GM21390 (cell line): ENCODE data around the gene ZNF775.

Source experiments
- ATAC-seq: cut with Tn5 transposase; IDR thresholded peaks from one replicate; pipeline ENCODE4 v1.9.1; 2021; ENCODE audit not compliant: unreplicated experiment

The ZNF775 gene

DNA sequence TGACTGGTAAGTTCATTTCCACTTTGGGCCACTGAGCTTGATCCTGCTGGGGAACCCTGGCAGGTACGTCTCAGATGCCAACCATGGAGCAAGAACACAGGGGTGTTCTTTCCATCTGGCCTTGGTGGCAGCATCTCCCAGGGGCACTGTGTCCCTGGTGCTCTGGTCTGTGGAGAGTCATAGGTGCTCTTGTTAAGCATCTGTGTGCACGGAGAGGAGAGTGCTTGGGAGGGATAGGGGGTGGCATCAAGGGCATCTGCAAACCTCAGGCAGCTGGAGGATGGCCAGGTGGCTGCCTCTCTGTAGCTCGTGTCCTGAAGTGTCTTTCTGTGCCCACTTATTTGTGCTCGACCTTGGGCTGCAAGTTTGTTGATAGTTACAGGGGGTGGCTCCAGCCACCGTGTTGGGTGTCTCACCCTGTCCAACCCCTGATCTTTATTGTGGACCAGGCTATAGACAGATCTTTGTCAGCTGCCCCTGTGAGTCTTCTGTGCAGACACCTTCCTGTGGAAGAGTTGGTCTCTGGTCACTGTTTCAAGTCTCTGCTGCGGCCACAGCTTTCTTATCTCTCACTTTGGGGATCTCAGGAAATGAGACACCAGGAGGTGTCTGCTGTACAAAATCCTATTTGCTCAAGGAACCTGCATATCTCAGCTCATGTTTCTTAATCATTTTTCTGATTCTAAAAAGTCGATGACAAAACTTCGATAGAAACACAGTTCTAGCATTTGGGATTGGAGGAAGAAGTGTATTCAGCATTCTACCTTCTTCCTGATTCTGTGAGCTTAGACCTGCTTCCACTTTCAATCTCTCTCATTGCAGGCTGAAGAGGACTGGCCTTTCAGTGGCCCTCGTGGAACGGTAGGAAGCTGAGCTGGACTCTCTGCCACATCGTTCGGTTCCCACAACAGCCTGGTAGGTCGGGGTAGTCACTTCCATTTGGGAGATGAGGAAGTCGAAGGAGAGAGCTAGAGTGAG, 54.1 kb downstream of the ZNF775 start:
- no peak for ATAC-seq

DNA sequence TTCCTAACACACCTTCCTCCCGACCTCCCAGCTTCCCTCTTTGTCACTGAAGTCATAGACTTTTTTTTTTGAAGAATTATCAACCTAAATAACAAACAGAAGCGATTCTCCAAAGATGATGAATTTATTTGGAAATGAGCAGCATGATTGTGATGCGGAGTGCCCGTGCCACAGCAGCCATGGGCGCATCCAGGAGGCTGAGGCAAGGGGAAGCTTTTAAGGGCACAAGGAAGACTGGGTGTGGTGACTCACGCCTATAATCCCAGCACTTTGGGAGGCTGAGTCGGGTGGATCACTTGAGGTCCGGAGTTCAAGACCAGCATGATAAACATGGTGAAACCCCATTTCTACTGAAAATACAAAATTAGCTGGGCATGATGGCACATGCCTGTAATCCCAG, 55.1 kb downstream of the ZNF775 start:
- no peak for ATAC-seq

DNA sequence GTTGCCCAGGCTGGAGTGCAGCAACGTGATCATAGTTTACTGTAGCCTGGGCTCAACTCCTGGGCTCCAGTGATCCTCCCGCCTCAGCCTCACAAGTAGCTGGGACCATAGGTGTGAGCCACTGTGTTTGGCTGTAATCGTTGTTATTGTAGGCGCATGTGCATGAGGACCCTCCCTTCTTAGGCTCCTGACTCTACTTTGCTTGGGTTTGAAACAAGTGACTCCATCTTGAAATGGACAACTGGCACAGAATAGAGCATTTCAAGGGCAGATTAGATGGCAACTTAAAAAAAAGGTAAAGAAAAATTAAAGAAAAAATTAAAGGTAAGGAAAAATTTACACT, 55.9 kb downstream of the ZNF775 start:
- no peak for ATAC-seq

DNA sequence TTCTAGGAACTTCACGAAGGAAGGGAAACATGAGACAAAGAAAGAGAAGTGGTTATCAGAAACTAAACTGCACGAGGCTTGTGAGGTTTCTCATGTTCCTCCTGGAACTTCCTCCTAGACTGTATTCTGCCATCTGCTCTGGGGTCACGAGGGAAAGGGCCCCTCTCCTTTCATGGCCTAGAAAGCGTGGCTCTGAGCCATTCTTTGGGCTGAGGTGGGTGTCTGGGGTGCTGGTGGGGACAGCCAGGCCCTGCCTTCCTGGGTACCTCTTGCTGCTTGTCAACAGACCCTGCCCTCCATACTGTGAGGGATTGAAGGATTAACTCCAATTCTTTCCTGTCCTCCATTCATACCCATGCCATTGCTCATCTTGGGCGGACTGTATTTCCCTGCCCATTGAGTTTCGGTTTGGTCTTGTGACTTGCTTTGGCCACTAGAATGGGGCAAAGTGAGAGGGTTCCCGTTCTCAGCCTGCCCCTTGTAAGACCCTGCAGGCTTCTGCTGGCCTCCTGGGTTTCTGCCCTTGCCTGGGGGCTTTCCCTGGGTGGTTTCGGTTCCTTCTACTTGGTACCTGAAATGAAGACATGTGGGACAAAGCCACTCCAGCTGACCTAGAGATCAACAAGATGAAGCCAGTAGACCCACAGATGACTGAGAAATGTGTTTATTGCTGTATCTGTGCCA, 56.4 kb downstream of the ZNF775 start:
- peak; percentile 90 for ATAC-seq

DNA sequence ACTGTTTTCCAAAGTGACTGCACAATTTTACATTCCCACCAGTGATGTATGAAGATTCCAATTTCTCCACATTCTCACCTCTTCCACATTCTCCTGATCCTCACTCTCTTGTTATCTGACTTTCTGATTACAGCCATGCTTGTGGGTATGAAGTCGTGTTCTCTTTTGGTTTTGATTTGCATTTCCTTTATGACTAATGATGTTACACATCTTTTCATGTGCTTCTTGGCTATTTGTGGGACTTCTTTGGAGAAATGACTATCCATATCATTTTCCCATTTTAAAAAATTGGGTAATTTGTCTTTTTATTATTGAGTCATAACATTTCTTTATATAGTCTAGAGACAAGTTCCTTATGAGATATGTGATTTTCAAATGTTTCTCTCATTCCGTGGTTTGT, 60.8 kb downstream of the ZNF775 start:
- ATAC-seq, result no peak

DNA sequence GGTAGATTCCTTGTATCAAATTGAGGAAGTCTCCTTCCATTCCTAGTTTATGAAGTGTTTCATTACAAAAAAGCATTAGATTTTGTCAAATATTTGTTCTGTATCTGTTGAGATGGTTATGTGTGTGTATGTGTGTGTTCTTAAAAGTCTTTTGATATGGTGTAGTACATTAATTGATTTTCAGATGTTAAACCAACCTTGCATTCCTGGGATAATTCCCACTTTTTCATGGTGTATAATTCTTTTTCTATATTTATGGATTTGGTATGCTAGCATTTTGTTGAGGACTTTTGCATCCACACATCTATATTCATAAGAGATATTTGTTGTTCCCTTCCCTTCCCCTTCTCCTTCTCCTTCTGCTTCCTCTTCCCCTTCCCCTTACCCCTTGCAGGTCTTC, 62.4 kb downstream of the ZNF775 start:
- ATAC-seq, result no peak

DNA sequence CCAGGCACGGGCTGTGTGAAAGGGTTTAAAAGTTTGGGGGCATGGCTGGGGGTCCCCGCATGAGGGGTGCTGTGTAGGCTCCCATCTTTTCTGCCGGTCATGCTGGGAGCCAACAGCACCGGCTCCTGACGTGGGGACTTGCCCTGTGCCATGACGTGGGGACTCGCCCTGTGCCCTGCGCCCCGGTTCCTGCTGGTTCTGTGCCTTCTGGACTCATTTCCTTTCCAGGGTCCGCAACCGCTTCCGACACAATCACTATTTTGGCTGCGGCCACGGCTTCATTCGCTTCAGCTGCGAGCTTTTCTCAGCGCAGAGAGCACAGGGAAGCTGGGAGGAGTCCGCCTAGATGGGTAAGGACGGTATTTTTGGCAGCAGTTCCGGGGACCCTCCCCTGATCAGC, 63.7 kb downstream of the ZNF775 start:
- ATAC-seq, result no peak

DNA sequence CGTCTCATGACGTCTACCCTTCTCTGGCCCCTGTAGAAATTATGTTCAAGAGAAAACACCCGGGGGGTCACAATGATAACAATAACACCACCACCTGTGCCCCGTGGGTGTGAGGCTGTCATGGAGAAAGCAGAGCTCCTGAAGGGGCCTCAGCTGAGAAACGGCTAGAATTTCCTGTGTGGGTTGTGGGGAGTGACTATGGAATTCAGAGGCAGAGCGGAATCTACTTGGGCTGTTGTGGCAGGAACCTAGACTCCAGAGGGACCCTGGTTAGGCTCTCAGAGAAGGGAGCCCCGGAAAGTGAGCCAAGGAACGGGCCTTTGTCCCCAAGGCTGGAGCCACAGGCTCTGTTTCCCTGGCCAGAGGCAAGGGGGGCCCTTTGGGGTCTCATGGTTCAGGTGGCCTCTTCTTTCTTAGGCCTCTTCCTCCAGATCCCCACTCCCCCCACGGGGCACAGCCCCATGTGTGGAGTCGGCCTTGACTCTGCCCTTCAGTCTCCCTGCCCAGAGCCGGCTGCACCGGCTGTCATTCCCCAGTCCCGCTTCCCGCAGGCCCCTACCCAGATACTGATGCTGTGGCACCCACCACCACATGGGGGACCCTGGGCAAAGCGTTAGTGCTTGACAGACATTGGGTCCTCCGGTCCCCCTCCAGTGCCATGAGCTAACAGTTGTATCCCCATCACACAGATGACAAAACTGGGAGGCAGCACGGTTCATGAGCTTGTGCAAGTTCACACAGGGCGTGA, 64.8 kb downstream of the ZNF775 start:
- ATAC-seq, result no peak

DNA sequence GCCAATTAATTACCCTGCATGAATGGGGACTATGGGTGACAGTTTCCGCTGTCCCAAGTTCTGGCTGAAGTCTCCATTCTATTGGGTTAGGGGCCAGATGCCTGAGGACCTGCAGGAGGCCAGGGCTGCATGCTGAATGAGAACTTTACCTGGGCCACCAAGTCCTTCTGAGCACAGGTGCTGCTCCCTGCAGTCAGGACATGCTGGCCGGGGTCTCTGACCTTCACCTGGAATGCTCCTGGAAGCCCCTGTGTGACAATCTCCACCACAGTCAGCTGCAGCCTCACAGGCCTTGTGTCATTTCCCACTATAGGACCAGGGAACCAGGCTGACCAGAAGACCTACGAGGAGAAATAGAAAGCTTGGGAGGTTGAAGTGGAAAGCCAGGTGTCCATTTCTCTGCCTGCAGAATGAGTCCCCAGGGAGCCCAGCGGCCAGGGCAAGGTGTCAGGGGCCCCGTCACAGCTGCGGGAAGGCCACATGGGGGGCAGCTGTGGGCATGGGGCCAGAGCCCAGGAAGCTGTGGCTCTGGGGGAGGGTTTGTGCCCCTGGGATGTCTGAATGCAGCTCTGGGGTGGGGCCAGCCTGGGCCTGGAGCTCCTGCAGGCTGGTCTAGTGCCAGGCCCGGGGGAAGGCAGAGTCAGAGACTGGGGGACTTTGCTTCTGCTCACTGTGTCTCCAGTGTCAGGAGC, 65.7 kb downstream of the ZNF775 start:
- no peak for ATAC-seq

DNA sequence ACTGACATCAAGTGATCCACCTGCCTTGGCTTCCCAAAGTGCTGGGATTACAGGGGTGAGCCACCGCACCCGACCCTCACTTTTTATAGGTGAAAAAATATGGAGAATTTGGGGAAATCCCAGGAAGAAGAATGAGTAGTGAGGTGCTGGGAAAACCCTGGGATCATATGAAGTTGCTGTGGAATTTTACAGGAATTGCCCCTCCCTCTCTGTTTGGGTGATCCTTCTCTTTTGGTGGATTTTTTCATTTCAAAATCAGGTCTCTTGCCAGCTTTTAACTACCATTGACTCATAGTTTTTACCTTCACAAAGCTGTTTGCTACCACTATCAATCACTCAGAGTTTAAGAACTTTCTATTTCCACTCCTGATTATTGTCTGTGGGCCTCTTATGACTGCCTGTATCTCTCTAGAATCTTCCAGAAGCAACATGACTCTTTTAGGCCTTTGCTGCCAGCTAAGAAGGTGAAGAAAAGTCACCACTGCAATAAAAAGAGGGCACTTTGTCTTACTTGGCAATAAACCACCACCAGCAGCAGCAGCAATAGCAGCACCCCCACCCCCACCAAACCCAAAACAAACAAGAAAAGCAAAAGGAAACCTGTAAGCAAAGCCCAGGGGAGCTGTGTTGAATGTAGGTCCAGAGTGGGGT, 67.3 kb downstream of the ZNF775 start:
- no peak for ATAC-seq
